Measurements from ENCODE around the gene SLTM. TPM values are rescaled to one million over a fixed set of nuclear protein-coding genes. Genes with fewer than 3 reads are reported as not detected.
A peak's percentile ranks its signal among the peaks of the same experiment; 100 is the strongest.

Gene SLTM
- total RNA-seq, 2 experiments from 2014 or later, result 103 to 129 TPM

- H3K4me1 ChIP-seq (ENCODE audit: insufficient read depth, low read length, poor library complexity, severe bottlenecking), result peaks cover 12% of the 10 kb centered on the region
- CTCF ChIA-PET (ENCODE audit: unreplicated experiment), result no interaction called here
- no peaks in the 10 kb centered on the region for H3K9me2 ChIP-seq (ENCODE audit: insufficient read depth, low read length)
- no peak overlapping the region for H3K4me2 ChIP-seq (ENCODE audit: low read length)
- no peaks in the 10 kb centered on the region for H4K20me1 ChIP-seq (ENCODE audit: insufficient read depth, low read length)
- peaks cover 89% of the 10 kb centered on the region for H3K36me3 ChIP-seq (ENCODE audit: insufficient read depth, low read length)
- no peak for TF ChIP-seq EZH2phosphoT487 (IDR thresholded peaks at IDR 0.05; ENCODE audit: borderline replicate concordance, low read depth, low read length)
- no peak for TF ChIP-seq CTCF (conservative IDR thresholded peaks at IDR 0.05; ENCODE audit: low read length)
- no peaks in the 10 kb centered on the region for H3K9me3 ChIP-seq (ENCODE audit: low read length)
- H3K4me3 ChIP-seq (ENCODE audit: low read depth, low read length, poor library complexity, severe bottlenecking), result no peak overlapping the region
- POLR2A ChIA-PET, result no interaction called here
- peak overlapping the region; percentile 30 for H3K27ac ChIP-seq (ENCODE audit: low read depth, low read length, poor library complexity, severe bottlenecking)
- intact Hi-C loops (cut with micrococcal nuclease; ENCODE audit: unreplicated experiment), result no loop called here
- BruUV-seq (replicated peaks), result no TSS peak
- no peak overlapping the region for H2AFZ ChIP-seq (ENCODE audit: low read length)
- peak; percentile 18 for DNase-seq (ENCODE audit: low spot score)
- no peaks in the 10 kb centered on the region for H3K79me2 ChIP-seq (ENCODE audit: insufficient read depth, low read depth, low read length)
Measured at GRCh38 chr15:58880320-58880719, 53.2 kb downstream of the SLTM start.

- H4K20me1 ChIP-seq (ENCODE audit: insufficient read depth, low read length), result no peaks in the 10 kb centered on the region
- DNase-seq (ENCODE audit: low spot score), result no peak
- TF ChIP-seq CTCF (conservative IDR thresholded peaks at IDR 0.05; ENCODE audit: low read length), result no peak
- TF ChIP-seq EZH2phosphoT487 (IDR thresholded peaks at IDR 0.05; ENCODE audit: borderline replicate concordance, low read depth, low read length), result no peak
- H3K4me2 ChIP-seq (ENCODE audit: low read length), result no peak overlapping the region
- intact Hi-C loops (cut with micrococcal nuclease; ENCODE audit: unreplicated experiment), result no loop called here
- no peak overlapping the region for H3K4me3 ChIP-seq (ENCODE audit: low read depth, low read length, poor library complexity, severe bottlenecking)
- no peaks in the 10 kb centered on the region for H3K9me3 ChIP-seq (ENCODE audit: low read length)
- no peaks in the 10 kb centered on the region for H3K79me2 ChIP-seq (ENCODE audit: insufficient read depth, low read depth, low read length)
- peaks cover 69% of the 10 kb centered on the region for H3K36me3 ChIP-seq (ENCODE audit: insufficient read depth, low read length)
- H3K4me1 ChIP-seq (ENCODE audit: insufficient read depth, low read length, poor library complexity, severe bottlenecking), result peaks cover 12% of the 10 kb centered on the region
- CTCF ChIA-PET (ENCODE audit: unreplicated experiment), result no interaction called here
- H3K27ac ChIP-seq (ENCODE audit: low read depth, low read length, poor library complexity, severe bottlenecking), result no peak overlapping the region
- POLR2A ChIA-PET, result no interaction called here
- BruUV-seq (replicated peaks), result no TSS peak
- H2AFZ ChIP-seq (ENCODE audit: low read length), result no peak overlapping the region
- H3K9me2 ChIP-seq (ENCODE audit: insufficient read depth, low read length), result no peaks in the 10 kb centered on the region
Measured at GRCh38 chr15:58877999-58878825, 55.3 kb downstream of the SLTM start.
